ENCODE results near the gene NTRK2. TPM values are rescaled to one million over a fixed set of nuclear protein-coding genes. Genes with fewer than 3 reads are reported as not detected.

NTRK2 gene
- total RNA-seq, 2 experiments from 2014 or later: not detected

DNA sequence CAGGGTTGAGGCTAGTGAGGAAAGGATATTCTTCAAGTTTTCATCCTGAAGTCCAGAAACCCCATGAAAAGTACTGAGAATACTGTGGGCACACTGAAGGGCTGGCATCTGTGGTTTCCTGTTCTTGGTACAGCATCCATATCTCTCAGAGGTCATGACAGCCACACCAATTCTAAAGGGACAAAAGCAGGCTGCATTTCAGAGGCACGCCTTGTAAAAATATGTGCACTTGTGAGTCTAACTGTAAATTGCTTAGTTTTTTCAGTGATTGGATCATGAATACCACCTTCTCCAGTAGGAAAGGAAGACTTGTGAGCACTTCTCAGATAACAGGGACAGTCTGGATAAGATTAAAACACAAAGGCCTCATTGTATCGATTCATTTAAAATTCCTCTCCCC, 230.9 kb downstream of the NTRK2 start:
- no peak overlapping the region for H3K4me3 Mint-ChIP-seq

DNA sequence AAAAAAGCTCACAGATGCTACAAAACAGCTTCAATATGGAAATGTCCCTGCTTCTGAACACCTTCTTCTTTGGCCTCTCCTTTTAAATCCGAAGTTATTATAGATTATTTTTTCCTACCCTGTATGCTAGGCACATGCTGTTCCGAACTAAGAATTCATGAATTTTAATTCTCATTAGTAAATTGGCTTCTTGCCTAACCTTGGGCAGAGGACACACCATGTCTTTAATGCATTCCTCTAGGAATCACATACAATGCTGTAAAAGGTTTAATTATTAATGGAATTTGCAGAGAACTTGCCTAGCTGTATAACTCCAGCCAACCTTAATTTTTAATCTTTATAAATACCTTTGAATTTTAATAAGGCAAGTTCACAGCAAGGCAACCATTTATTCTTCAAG, 234.4 kb downstream of the NTRK2 start:
- H3K4me1 Mint-ChIP-seq: no peaks in the 10 kb centered on the region
- no peaks in the 10 kb centered on the region for H3K9me3 Mint-ChIP-seq
- DNase-seq: no peak
- no peak for ATAC-seq (ENCODE audit: low read depth)
- H3K27ac Mint-ChIP-seq: no peak overlapping the region
- no peaks in the 10 kb centered on the region for H3K36me3 Mint-ChIP-seq
- POLR2A ChIA-PET: no interaction called here
- H3K4me3 Mint-ChIP-seq: no peak overlapping the region
- H3K27me3 Mint-ChIP-seq: peaks cover 2% of the 10 kb centered on the region

More for the DNA sequence above, 230.9 kb downstream of the NTRK2 start:
- Mint-ChIP-seq H3K9me3 (no peaks in the 10 kb centered on the region), H3K27me3 (peaks cover 2% of the 10 kb centered on the region), H3K27ac (no peak overlapping the region), H3K4me1 (no peaks in the 10 kb centered on the region), H3K36me3 (no peaks in the 10 kb centered on the region)
- DNase-seq: no peak
- POLR2A ChIA-PET: no interaction called here
- no peak for ATAC-seq (ENCODE audit: low read depth)

DNA sequence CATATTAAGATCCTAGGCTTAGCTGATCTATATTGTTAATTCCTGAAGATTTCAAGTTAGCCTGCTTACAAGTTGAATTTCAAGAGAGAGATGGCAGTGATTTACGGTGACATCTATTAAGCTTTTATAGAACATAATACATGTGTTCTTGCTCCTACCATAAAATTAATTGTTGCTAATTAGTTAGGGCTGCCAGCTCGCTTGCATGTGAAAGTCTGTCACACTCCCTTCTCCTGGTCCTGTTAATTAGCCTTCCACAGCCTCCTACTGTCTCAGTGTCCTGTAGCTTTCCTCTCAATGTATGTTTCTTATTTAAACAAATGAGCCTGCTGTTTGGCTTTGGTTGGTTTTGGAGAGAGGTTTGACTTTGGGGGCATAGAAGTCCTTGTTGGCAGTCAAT, 247.2 kb downstream of the NTRK2 start:
- Mint-ChIP-seq H3K27ac (no peak overlapping the region), H3K9me3 (no peaks in the 10 kb centered on the region), H3K36me3 (no peaks in the 10 kb centered on the region), H3K4me1 (no peaks in the 10 kb centered on the region), H3K4me3 (no peak overlapping the region), H3K27me3 (peaks cover 2% of the 10 kb centered on the region)
- POLR2A ChIA-PET: no interaction called here
- DNase-seq: no peak
- ATAC-seq (ENCODE audit: low read depth): no peak

DNA sequence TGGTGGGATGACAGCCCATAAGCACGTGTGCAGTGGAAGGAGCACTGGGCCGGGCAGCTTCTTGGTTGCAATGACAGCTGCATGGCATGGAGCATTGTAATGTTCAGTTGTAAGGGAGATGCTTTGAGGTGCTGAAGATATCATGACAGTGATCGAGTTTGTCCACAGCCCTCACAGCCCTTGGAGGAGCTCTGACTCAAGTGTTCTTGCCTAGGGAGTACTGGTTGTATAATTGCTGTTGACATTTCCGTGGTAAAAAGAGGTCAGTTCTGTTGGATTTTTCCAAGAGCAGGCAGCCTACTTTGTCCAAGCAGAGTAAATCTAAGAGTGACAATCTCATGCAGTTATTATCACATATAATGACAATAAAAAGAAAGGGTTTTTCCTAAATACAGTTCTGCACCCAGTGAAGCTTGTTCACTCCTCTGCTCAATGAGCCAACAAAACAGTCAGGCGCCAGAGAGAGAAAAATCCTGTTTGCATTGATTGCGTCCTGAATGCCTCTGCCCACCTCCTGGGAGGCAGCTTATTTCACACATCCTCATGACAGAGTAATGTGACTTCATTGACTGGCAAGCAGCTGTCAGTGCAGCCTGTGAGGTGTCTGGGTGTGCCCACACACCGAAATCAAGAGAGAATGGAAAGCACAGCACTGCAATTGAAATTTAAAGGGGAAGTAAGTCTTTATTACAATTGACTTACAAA, 248.0 kb downstream of the NTRK2 start:
- no peaks in the 10 kb centered on the region for H3K4me1 Mint-ChIP-seq
- no peaks in the 10 kb centered on the region for H3K9me3 Mint-ChIP-seq
- no peak overlapping the region for H3K4me3 Mint-ChIP-seq
- no peaks in the 10 kb centered on the region for H3K36me3 Mint-ChIP-seq
- no peak overlapping the region for H3K27ac Mint-ChIP-seq
- ATAC-seq (ENCODE audit: low read depth): no peak
- peaks cover 2% of the 10 kb centered on the region for H3K27me3 Mint-ChIP-seq
- POLR2A ChIA-PET: no interaction called here
- no peak for DNase-seq

DNA sequence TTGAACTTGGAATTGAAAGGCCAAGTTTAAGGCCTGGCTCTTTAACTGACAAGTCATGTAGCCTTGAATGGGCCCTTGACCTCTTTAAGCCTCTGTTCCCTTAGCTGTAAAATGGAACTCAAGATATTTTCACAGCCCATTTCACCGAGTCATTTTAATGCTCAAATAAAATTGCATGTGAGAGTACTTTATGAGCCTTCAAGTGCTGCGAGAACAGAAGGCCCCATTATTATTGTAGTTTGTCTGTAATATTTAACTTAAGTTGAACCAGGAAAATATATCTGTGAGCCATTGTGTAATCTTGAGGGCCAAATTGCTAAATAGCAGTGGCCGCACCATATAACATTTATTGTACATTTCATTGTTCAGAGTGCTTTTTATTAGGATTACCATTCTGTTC, 249.9 kb downstream of the NTRK2 start:
- no peak for ATAC-seq (ENCODE audit: low read depth)
- Mint-ChIP-seq H3K4me1 (no peaks in the 10 kb centered on the region), H3K27ac (no peak overlapping the region), H3K36me3 (no peaks in the 10 kb centered on the region), H3K4me3 (no peak overlapping the region), H3K27me3 (no peaks in the 10 kb centered on the region), H3K9me3 (no peaks in the 10 kb centered on the region)
- DNase-seq: no peak
- POLR2A ChIA-PET: no interaction called here

DNA sequence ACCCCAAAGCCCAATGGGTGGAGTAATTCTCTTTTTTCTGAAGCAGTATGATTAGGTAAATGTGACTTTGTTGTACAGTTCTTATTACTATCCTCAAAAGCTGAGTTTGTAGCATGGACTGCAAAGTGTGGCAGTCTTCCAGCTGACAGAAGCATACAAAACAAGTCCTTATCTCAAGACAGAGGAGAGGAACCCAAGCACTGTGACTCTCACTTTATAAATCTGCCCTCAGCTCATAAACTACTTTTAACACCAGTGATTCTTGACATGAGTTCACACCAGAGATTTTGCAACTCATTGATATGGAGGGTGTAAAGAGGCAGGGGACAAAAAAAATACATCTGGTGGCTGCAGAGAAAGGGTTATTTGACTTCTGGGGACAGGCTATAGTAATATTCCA, 251.6 kb downstream of the NTRK2 start:
- DNase-seq: no peak
- H3K4me3 Mint-ChIP-seq: no peak overlapping the region
- no peaks in the 10 kb centered on the region for H3K27me3 Mint-ChIP-seq
- no peak overlapping the region for H3K27ac Mint-ChIP-seq
- no peaks in the 10 kb centered on the region for H3K36me3 Mint-ChIP-seq
- H3K4me1 Mint-ChIP-seq: no peaks in the 10 kb centered on the region
- no peaks in the 10 kb centered on the region for H3K9me3 Mint-ChIP-seq
- no peak for ATAC-seq (ENCODE audit: low read depth)
- POLR2A ChIA-PET: no interaction called here

DNA sequence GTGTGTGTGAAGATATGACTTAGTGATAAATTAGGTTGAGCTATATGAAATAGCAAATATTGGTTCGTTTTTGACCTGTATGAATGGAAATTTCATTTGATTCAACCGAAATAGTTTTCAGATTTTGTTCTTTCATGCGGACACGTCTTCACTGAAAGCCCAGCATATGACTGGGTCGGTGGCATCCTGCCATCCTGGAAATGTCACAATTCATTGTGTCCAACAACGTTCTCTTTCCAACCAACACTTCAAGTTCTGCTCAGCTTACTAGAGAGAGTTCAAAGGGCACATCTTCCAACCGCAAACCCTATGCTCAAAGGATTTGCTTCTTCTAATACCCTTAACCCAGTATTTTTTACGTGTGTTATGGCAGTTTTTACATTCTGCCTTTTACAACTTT, 252.5 kb downstream of the NTRK2 start:
- Mint-ChIP-seq H3K4me3 (no peak overlapping the region), H3K36me3 (no peaks in the 10 kb centered on the region), H3K27me3 (no peaks in the 10 kb centered on the region), H3K9me3 (no peaks in the 10 kb centered on the region), H3K4me1 (no peaks in the 10 kb centered on the region), H3K27ac (no peak overlapping the region)
- POLR2A ChIA-PET: no interaction called here
- ATAC-seq (ENCODE audit: low read depth) (no peak), DNase-seq (no peak)

DNA sequence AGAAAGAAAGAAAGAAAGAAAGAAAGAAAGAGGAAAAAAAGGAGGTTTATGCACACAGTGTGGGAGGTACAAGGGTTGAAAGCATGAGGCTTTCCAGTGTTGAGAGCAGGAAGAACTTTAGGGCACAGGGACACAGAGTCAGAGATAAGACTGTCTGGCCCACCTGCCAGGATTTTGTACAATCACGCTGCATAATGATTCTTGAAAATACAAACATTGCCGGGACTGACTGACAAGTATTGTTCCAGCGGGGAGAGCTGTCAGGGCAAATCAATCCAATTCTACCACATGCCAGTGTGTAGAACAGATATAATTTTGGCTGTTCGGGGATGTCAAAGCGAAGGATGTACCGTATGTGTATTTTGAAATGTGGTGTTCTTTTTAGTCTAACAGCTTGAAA, 254.7 kb downstream of the NTRK2 start:
- Mint-ChIP-seq H3K27me3 (no peaks in the 10 kb centered on the region), H3K9me3 (no peaks in the 10 kb centered on the region), H3K4me1 (no peaks in the 10 kb centered on the region), H3K4me3 (no peak overlapping the region), H3K27ac (no peak overlapping the region), H3K36me3 (no peaks in the 10 kb centered on the region)
- DNase-seq: no peak
- POLR2A ChIA-PET: no interaction called here
- ATAC-seq (ENCODE audit: low read depth): no peak

DNA sequence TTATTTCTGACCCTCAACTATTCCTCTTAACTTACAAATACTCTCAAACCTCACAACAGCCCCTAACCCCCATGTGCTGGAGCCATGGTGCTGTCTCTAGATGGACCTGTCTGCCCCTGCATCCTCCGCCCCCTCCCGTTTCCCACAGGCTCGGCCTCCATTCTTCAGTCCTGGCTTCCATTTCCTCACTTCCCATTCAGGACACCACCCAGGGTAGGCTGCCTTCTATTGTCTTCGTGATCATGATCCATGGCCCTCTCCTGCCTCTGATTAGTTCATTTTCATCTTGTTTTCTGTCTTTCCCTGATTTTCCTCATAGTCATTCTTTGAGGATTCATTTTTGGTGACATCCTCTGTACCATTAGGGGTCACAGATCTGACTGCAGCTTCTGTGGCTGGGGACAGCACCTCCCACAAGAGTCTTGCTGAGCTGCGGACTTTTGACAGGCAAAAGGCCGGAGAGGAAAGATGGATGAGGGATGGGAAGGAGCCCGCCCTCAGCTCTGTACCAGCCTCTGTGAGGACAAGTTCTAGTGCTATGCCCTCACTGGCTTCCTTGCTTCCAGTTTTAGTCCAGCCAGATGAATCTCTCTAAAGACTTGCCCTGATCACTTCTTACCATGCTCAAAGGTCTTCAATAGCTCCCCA, 255.8 kb downstream of the NTRK2 start:
- H3K9me3 Mint-ChIP-seq: no peaks in the 10 kb centered on the region
- DNase-seq (no peak), ATAC-seq (ENCODE audit: low read depth) (no peak)
- no peaks in the 10 kb centered on the region for H3K4me1 Mint-ChIP-seq
- POLR2A ChIA-PET: no interaction called here
- H3K27ac Mint-ChIP-seq: no peak overlapping the region
- peaks cover 2% of the 10 kb centered on the region for H3K27me3 Mint-ChIP-seq
- H3K4me3 Mint-ChIP-seq: no peak overlapping the region
- H3K36me3 Mint-ChIP-seq: no peaks in the 10 kb centered on the region

DNA sequence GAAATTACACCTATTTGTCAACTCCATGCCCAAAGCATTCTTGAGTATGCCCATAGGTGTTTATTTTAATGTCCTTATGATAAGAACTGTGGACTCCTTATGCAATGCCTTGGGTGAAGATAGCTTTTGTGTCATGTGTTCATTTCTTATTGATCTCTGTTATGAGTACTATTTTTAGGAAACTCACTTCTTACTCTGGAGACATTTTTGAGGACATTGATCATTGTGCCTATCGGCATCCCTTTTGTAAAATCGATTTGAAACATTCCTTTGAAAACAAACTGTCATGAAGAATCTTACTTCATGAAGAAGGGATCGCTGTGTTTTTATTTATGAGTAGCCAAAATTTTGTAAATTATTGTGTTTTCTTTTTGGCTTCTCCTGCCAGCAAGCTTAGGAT, 257.3 kb downstream of the NTRK2 start:
- POLR2A ChIA-PET: no interaction called here
- H3K27ac Mint-ChIP-seq: no peak overlapping the region
- DNase-seq: no peak
- no peaks in the 10 kb centered on the region for H3K4me1 Mint-ChIP-seq
- no peak overlapping the region for H3K4me3 Mint-ChIP-seq
- H3K9me3 Mint-ChIP-seq: no peaks in the 10 kb centered on the region
- H3K36me3 Mint-ChIP-seq: no peaks in the 10 kb centered on the region
- ATAC-seq (ENCODE audit: low read depth): no peak
- H3K27me3 Mint-ChIP-seq: peaks cover 2% of the 10 kb centered on the region

DNA sequence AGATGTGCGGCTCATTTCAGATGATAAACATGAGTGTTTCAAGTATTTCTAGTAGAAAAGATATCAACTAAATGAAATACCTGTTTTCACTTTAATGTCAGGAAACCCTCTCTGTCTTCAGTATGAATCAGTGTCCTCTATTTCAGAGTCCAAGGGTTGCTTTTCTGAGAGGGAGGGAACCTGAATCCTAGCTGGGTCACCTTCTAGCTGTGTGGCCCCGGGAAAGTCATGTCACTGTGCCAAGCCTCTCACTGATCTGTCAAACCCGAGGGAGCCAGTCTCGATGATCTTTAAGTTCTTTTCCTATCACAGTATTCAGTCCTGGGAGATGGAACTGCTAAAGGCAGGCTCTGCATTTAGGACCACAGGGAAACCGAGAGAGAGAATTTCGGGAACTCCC, 258.9 kb downstream of the NTRK2 start:
- POLR2A ChIA-PET: no interaction called here
- no peak for DNase-seq
- no peak overlapping the region for H3K27ac Mint-ChIP-seq
- ATAC-seq (ENCODE audit: low read depth): no peak
- no peak overlapping the region for H3K4me3 Mint-ChIP-seq
- no peaks in the 10 kb centered on the region for H3K9me3 Mint-ChIP-seq
- H3K36me3 Mint-ChIP-seq: no peaks in the 10 kb centered on the region
- no peaks in the 10 kb centered on the region for H3K4me1 Mint-ChIP-seq
- peaks cover 2% of the 10 kb centered on the region for H3K27me3 Mint-ChIP-seq

DNA sequence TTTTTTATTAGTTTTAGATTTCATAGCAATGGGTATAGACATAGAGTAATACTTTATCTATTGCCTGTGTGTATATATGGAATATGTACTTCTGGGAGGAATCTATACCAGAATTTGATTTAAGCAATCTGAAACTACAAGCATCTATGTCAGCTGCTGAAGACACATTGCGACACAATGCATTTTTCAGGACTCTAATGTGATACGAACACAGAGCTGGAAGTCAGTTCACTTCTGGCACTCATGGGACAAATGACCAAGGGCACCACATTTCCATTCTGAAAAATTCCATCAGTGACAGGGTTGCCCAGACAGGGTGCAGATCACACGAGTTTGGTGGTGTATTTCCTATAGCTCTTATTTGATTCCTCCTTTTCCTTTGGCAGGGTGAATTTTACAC, 259.5 kb downstream of the NTRK2 start:
- H3K9me3 Mint-ChIP-seq: no peaks in the 10 kb centered on the region
- DNase-seq (no peak), ATAC-seq (ENCODE audit: low read depth) (no peak)
- no peak overlapping the region for H3K27ac Mint-ChIP-seq
- no peaks in the 10 kb centered on the region for H3K4me1 Mint-ChIP-seq
- peaks cover 2% of the 10 kb centered on the region for H3K27me3 Mint-ChIP-seq
- no peak overlapping the region for H3K4me3 Mint-ChIP-seq
- H3K36me3 Mint-ChIP-seq: no peaks in the 10 kb centered on the region
- POLR2A ChIA-PET: no interaction called here

DNA sequence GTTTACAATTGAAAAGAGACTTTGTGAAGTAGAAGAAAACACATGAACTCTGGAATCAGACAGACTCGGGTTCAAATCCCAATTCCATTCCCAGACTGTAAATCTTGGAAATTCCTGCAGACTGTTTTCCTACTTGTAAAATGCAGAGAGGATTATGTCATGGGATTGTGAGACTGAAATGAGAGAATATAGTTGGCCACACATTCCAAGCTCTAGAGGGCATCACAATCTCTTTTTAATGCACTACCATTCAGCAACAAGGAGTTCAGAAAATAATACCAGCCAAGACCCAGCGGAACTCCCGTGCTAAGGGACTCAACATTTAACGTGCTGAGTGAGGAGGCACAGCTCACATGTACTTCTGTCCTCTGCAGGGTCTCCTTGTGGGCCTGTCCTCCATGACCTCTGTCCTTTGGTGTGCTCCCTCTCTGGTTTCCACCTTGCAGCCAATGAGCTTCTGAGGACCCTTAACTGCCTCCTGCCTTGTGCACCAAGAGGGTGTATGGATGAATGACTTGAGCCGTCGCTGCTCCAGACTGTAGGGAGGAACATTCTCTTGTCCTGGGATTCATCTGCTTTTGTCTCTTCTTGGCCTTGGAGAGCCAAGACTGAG, 263.5 kb downstream of the NTRK2 start:
- POLR2A ChIA-PET: no interaction called here
- no peaks in the 10 kb centered on the region for H3K4me1 Mint-ChIP-seq
- no peak overlapping the region for H3K27ac Mint-ChIP-seq
- ATAC-seq (ENCODE audit: low read depth): no peak
- H3K36me3 Mint-ChIP-seq: no peaks in the 10 kb centered on the region
- no peak overlapping the region for H3K4me3 Mint-ChIP-seq
- H3K27me3 Mint-ChIP-seq: peaks cover 4% of the 10 kb centered on the region
- no peaks in the 10 kb centered on the region for H3K9me3 Mint-ChIP-seq
- no peak for DNase-seq

DNA sequence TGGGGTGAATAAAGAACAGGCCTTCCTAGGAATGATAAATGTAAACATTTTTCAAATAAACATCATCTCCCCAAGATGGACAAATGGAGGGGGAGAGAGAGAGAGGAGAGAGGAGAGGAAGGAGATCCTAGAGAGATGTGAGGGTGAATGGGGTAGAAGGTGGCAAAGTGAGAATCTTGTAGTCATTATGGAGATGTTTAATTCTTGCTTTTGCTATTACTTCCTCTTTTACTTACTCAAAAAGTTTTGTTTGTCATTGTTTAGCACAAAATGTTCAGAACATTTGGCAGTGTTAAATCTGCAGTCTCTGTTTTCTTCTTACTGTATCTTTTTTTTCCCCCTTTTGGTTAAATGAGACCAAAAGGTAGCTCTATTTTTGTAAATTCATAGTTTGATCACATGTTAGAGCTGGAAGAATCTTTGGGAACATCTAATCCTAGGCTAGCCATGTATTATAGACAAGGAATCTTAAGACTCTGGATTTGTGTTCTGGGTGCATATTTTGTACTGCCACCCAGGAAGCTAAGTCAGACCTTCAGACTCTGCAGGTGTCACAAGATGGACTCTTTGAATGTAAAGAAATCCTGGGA, 266.1 kb downstream of the NTRK2 start:
- Mint-ChIP-seq H3K4me1 (no peaks in the 10 kb centered on the region), H3K27ac (no peak overlapping the region), H3K27me3 (peaks cover 1% of the 10 kb centered on the region), H3K9me3 (no peaks in the 10 kb centered on the region), H3K36me3 (no peaks in the 10 kb centered on the region), H3K4me3 (no peak overlapping the region)
- no peak for DNase-seq
- POLR2A ChIA-PET: no interaction called here
- no peak for ATAC-seq (ENCODE audit: low read depth)
